Panc1 (cell line): ENCODE data around the gene DIP2C.

ENCODE experiments used
- REST ChIP-seq, 2 experiments: IDR thresholded peaks; 2 replicates each; pipeline ENCODE4 v1.6.1; 2011 to 2012; ENCODE audit warnings: low read depth in 2 of 2, control low read depth in 1 of 2, low read length in 1 of 2, mild to moderate bottlenecking in 1 of 2, moderate library complexity in 1 of 2; ENCODE audit not compliant: insufficient read depth in 1 of 2
- TF ChIP-seq, protein P1 (sequence below): fragments of 450-650 bp; IDR thresholded peaks from 2 replicates; pipeline ENCODE4 v1.5.1; 2017; ENCODE audit warnings: mild to moderate bottlenecking

DNA sequence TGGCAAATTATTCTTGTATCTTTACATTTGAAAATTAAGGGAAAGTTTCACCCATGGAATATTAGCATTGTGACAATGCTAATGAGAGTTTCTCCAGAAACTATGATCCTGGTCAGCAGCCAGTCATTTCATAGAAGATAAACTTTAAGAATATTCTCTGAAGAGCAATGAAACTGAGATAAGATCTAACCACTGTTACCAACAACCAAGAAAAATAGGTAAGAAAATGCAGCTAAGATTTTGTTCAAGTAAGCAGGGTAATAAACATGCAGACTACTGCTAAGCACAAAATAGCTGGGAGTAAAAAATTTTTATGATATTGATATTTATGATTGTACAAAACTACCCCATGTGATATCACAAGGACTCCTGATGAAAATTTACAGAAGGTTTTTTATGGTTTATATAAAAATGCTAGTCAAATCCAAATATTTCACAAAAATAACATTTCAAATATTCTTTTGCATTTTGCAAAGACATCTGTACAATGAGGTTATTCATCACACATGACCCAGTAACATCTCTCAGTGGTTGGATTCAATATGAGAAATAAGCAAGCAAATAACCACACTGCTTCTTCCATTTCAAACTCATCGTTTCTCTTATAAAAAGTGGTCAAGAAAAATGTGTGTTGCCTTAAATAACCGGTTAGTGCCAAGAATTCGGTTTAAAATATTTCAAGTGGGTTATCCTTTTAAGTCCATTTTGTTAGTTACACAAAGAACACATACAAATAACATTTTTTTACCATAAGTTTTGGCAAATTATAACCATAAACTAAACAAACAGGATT lies 251.6 kb downstream of the DIP2C start:
- TF ChIP-seq, protein P1, sequence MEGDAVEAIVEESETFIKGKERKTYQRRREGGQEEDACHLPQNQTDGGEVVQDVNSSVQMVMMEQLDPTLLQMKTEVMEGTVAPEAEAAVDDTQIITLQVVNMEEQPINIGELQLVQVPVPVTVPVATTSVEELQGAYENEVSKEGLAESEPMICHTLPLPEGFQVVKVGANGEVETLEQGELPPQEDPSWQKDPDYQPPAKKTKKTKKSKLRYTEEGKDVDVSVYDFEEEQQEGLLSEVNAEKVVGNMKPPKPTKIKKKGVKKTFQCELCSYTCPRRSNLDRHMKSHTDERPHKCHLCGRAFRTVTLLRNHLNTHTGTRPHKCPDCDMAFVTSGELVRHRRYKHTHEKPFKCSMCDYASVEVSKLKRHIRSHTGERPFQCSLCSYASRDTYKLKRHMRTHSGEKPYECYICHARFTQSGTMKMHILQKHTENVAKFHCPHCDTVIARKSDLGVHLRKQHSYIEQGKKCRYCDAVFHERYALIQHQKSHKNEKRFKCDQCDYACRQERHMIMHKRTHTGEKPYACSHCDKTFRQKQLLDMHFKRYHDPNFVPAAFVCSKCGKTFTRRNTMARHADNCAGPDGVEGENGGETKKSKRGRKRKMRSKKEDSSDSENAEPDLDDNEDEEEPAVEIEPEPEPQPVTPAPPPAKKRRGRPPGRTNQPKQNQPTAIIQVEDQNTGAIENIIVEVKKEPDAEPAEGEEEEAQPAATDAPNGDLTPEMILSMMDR, result no peak
- TF ChIP-seq REST (IDR thresholded peaks at IDR 0.05; ENCODE audit: insufficient read depth in 1 of 2, low read depth in 2 of 2, low read length in 1 of 2), result no peak
